IPS DF 4.7 (cell line): ENCODE measurements around the gene ABCA12.

Source experiments
- DNase-seq: peaks from one replicate; pipeline ENCODE4 v3.0.0-alpha.2; 2013; ENCODE audit warnings: low spot score; ENCODE audit errors: extremely low read depth

The ABCA12 gene

GRCh38 chr2:215036314-215036713 is 102.1 kb downstream of the ABCA12 start:
- DNase-seq = no peak

- DNase-seq = no peak
These were observed 104.3 kb downstream of the ABCA12 start for GRCh38 chr2:215034154-215034553.

- no peak for DNase-seq
These were observed 106.3 kb downstream of the ABCA12 start for GRCh38 chr2:215032153-215032552.

- DNase-seq = no peak
These were observed 107.1 kb downstream of the ABCA12 start for GRCh38 chr2:215031321-215031720.

- DNase-seq = no peak
These were observed 108.5 kb downstream of the ABCA12 start for GRCh38 chr2:215029936-215030335.

- no peak for DNase-seq
These were observed 110.2 kb downstream of the ABCA12 start for GRCh38 chr2:215028231-215028630.

GRCh38 chr2:215027779-215028178 is 110.6 kb downstream of the ABCA12 start:
- no peak for DNase-seq

GRCh38 chr2:215022910-215023309 is 115.5 kb downstream of the ABCA12 start:
- no peak for DNase-seq

- DNase-seq = no peak
These were observed 116.0 kb downstream of the ABCA12 start for GRCh38 chr2:215022418-215022817.

GRCh38 chr2:215020283-215020682 is 118.1 kb downstream of the ABCA12 start:
- DNase-seq = no peak

GRCh38 chr2:215019521-215020145 is 118.8 kb downstream of the ABCA12 start:
- DNase-seq = no peak

GRCh38 chr2:215019085-215019484 is 119.3 kb downstream of the ABCA12 start:
- no peak for DNase-seq

- no peak for DNase-seq
These were observed 123.0 kb downstream of the ABCA12 start for GRCh38 chr2:215015421-215015820.

GRCh38 chr2:215010390-215010789 is 128.0 kb downstream of the ABCA12 start:
- no peak for DNase-seq

- no peak for DNase-seq
These were observed 135.4 kb downstream of the ABCA12 start for GRCh38 chr2:215003001-215003400.

GRCh38 chr2:215002500-215002899 is 135.9 kb downstream of the ABCA12 start:
- no peak for DNase-seq

- no peak for DNase-seq
These were observed 137.7 kb downstream of the ABCA12 start for GRCh38 chr2:215000721-215001120.

GRCh38 chr2:214995926-214996670 is 142.3 kb downstream of the ABCA12 start:
- no peak for DNase-seq

GRCh38 chr2:214995409-214995808 is 143.0 kb downstream of the ABCA12 start:
- DNase-seq = no peak

GRCh38 chr2:214992911-214993310 is 145.5 kb downstream of the ABCA12 start:
- DNase-seq = no peak

- DNase-seq = no peak
These were observed 149.2 kb downstream of the ABCA12 start for GRCh38 chr2:214989187-214989586.

GRCh38 chr2:214987261-214987660 is 151.2 kb downstream of the ABCA12 start:
- no peak for DNase-seq

- DNase-seq = no peak
These were observed 152.8 kb downstream of the ABCA12 start for GRCh38 chr2:214985619-214986018.
